Activated T-cell treated with anti-CD3 and anti-CD28 coated beads for 1 hour (primary cell): ENCODE data around the gene KIF13A.
"Not testable (repeated sequence)": the region's sequence is repeated elsewhere in the genome, so short reads cannot be mapped to it uniquely, and the experiment has no call there.

Experiments
- DNase-seq: peaks from one replicate; pipeline ENCODE4 v3.0.0-alpha.2; 2020; ENCODE audit warnings: low read depth

The KIF13A gene

GRCh38 chr6:17987447-17987696 lies at the start of gene KIF13A:
Gene KIF13A (minus strand): TSS chr6:17987635. CDS start chr6:17987463, 172 bp downstream.
- no peak for DNase-seq

- no peak for DNase-seq
These were observed 49.3 kb upstream of the KIF13A start for GRCh38 chr6:18036781-18037180.

DNA sequence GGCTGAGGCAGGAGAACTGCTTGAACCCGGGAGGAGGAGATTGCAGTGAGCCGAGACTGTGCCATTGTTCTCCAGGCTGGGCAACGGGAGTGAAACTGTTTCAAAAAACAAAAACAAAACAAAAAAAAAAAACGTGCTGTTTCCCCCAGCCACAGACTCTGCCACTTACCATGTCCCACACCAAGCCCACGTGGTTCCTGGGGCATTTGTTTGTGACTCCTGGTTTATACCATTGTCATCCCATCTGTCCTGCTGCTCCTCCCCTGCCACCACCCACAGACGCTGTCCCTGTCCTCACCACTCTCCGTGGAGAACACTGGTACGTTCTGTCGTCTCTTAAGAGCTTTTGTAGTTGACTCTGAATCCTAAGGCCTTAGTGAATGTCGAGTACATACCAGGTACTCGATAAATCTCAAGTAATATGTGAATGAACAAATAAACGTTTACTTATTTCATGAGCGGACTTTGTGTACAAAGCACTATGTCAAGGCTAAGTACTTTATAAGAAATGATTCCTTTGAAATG lies 48.0 kb upstream of the KIF13A start:
- no peak for DNase-seq

- DNase-seq, result no peak
These were observed 47.4 kb upstream of the KIF13A start for GRCh38 chr6:18034798-18035202.

GRCh38 chr6:18031680-18032256 lies 44.3 kb upstream of the KIF13A start:
- no peak for DNase-seq

DNA sequence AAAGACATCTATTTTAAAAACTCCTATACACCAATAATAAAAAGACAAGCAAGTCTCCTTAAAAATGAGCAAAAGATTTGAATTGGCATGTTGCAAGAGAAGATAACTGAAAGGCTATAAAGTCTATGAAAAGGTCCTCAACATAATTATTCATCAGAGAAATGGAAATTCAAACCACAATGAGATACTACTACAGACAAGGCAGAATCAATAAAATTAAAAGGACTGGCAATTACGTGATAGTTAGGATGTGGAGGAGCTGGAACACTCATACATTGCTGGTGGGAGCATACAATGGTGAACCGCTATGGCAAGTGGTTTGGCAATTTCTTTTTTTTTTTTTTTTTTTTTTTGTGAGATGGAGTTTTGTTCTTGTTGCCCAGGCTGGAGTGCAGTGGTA lies 43.8 kb upstream of the KIF13A start:
- DNase-seq, result no peak

DNA sequence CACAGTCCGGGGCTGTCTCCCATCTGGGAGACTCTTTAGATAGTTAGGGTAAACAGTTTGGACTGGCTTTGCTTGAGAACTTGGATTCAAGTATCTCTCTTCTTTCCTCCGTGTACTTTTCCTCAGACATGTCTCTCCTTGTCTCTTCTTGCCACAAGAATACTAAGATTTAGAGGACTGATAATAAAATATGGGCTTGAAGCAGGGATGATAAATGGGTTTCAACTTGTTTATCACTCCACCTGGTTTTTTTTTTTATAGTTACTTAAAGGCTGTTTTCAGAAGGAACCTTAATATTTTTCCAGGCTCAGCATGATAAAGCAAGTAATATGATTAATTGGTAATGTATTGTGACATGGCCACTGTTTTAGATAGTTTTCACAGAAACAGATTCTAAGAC lies 40.9 kb upstream of the KIF13A start:
- no peak for DNase-seq

DNA sequence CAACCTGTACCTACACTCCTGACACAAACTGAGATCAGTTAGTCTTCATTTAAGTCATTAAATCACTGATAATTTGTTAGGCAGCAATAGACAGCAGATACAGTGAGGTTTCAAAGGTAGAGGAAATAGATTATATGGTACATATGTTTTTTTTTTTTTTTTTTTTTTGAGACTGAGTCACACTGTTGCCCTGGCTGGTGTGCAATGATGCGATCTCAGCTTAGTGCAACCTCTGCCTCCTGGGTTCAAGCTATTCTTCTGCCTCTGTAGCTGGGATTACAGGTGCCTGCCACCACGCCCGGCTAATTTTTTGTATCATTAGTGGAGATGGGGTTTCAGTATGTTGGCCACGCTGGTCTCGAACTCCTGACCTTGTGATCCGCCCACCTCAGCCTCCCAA lies 38.2 kb upstream of the KIF13A start:
- DNase-seq, result no peak

DNA sequence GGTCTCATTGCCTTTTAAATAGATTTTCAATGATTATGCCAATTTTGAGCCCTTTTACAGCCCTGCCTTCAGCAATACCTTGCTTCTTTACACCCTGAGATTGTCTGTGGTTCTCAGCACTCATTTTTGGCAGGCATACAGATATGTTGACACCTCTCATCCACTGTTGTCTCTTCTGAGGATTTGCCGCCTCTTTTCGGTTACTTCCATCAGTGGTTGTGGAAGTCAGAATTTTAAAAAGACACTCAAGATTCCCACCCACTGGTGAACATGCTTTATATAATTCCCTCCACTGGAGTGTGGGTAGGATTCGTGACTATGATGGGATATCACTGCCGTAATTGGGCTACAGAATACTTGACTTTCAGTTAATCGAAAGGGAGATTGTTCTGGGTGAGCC lies 37.4 kb upstream of the KIF13A start:
- DNase-seq, result no peak

GRCh38 chr6:18023891-18024290 lies 36.5 kb upstream of the KIF13A start:
- DNase-seq, result no peak

- no peak for DNase-seq
These were observed 35.2 kb upstream of the KIF13A start for GRCh38 chr6:18022398-18023231.

- no peak for DNase-seq
These were observed 33.9 kb upstream of the KIF13A start for GRCh38 chr6:18021166-18021850.

GRCh38 chr6:18020545-18020944 lies 33.1 kb upstream of the KIF13A start:
- not testable (repeated sequence) for DNase-seq

DNA sequence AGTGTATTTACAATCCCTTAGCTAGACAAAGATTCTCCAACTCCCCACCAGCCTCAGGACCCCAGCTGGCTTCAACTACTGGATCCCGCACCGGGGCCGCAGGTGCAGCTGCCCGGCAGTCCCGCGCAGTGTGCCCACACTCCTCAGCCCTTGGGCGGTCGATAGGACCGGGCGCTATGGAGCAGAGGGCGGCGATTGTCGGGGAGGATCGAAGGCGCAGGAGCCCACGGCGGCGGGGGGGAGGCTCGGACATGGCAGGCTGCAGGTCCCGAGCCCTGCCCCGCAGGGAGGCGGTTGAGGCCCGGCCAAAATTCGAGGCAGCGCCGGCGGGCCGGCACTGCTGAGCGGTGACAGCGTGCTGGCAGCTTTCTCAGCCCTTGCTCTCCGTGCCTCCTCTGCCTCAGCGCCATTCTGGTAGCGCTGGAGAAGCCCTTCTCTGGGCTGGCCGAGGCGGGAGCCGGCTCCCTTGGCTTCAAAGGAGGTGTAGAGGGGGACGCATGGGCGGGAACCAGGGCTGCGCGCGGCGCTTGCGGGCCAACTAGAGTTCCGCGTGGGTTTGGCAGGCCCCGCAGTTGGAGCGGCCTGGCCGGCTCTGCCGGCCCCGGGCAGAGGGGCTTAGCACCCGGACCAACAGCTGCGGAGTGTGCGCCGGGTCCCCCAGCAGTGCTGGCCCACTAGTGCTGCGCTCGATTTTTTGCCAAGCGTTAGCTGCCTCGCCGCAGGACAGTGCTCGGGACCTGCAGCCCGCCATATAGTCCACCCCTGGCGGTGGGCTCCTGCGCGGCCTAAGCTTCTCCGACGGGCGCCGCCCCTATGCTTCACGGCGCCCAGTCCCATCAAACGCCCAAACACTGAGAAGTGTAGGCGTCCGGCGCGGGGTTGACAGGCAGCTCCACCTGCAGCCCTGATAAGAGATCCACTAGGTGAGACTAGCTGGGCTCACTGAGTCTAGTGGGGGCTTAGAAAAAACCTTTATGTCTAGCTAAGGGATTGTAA lies 32.4 kb upstream of the KIF13A start:
- DNase-seq, result no peak

DNA sequence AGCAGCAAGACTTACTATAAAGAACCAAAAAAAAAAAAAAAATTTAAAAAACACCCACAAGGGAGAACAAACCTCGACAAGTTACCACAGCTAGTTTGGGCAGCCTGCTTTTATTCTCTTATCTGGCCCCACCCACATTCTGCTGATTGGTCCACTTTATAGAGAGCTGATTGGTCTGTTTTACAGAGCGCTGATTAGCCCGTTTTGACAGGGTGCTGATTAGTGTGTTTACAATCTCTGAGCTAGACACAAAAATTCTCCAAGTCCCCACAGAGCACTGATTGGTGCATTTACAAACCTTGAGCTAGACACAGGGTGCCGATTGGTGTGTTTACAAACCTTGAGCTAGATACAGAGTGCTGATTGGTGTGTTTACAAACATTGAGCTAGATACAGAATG lies 31.7 kb upstream of the KIF13A start:
- DNase-seq, result not testable (repeated sequence)

GRCh38 chr6:18016698-18017097 lies 29.3 kb upstream of the KIF13A start:
- no peak for DNase-seq

DNA sequence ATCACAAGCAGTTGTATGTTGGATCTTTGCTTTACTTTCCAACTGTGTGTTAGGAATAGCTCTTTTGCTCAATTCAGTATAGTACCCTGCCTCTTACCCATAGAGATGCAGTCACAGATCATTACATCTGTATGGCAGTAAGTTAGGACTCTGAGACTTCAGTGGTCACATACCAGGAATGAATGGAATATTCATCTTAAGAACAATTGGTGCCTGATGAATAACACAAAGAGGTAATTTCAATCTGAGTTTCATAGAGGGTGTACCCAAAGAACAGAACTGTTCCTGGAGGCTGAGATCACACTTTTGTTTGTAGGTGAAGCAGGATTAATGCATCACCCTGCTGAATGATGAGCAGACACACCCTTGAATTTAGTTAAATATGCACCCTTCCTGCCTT lies 28.7 kb upstream of the KIF13A start:
- no peak for DNase-seq

DNA sequence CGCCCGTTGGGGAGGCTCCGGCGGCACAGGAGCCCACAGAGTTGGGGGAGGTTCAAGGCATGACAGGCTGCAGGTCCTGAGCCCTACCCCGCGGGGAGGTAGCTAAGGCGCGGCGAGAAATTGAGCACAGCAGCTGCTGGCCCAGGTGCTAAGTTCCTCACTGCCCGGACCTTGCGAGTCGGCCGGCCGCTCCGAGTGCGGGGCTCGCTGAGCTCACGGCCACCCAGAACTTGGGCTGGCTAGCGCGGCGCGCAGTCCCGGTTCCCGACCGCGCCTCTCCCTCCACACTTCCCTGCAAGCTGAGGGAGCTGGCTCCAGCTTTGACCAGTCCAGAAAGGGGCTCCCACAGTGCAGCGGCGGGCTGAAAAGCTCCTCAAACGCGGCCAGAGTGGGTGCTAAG lies 23.9 kb upstream of the KIF13A start:
- no peak for DNase-seq

- not testable (repeated sequence) for DNase-seq
These were observed 23.1 kb upstream of the KIF13A start for GRCh38 chr6:18010540-18010939.

DNA sequence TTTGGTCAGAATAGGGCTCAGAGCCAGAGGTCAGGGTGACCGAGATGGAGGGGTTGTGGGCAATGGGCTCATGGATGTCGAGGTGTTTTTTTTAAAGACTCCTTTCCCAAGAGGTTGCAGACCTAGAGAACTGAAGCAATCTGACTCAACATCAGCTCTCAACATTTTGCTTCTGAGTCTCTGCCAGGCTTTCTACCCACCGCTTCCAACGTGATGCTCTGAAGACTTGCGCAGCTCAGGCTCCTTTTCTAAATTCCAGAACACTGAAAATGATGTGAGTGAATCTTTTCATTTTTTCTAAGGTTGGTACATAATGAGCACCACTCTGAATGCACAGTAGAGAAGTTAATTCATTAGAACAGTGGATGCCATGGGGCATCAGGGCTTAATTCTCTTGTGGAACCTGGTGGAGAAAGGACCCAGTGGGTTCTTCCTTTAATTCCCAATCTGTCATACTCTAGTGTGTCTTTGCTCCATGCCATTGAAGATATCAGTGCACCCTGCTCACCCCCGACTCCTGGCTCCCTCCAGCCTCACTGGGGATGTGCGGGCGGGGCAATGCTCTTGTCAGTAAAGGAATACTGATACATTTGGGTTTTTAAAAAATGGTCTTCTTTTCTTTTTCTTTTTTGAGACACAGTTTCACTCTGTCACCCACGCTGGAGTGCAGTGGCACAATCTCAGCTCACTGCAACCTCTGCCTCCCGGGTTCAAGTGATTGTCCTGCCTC lies 17.0 kb upstream of the KIF13A start:
- DNase-seq, result no peak

GRCh38 chr6:17999425-17999824 lies 12.0 kb upstream of the KIF13A start:
- DNase-seq, result no peak
